ENCODE data around the gene TRIO.

DNA sequence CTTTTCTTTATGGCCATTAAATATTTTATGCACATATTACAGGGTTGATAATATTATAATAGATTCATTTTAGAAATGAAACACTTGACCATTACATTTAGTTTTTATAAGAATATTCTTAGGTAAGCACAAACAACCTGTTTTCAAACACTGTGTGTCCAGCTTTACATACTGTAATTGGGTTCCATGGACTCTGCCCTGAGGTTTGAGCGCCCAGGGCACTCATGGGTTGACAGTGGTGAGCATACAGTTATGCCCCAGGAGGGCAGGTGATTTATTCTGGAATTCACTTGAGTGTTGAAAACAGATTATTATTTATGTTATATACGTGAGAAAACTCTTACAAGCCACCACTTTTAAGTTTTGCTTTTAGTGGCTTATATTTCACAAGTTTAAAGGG lies 33.7 kb downstream of the TRIO start:
- TF ChIP-seq GATA2 (IDR thresholded peaks at IDR 0.05; ENCODE audit: insufficient read depth, insufficient read length, low read depth, low read length), result no peak
- TF ChIP-seq, protein P1, sequence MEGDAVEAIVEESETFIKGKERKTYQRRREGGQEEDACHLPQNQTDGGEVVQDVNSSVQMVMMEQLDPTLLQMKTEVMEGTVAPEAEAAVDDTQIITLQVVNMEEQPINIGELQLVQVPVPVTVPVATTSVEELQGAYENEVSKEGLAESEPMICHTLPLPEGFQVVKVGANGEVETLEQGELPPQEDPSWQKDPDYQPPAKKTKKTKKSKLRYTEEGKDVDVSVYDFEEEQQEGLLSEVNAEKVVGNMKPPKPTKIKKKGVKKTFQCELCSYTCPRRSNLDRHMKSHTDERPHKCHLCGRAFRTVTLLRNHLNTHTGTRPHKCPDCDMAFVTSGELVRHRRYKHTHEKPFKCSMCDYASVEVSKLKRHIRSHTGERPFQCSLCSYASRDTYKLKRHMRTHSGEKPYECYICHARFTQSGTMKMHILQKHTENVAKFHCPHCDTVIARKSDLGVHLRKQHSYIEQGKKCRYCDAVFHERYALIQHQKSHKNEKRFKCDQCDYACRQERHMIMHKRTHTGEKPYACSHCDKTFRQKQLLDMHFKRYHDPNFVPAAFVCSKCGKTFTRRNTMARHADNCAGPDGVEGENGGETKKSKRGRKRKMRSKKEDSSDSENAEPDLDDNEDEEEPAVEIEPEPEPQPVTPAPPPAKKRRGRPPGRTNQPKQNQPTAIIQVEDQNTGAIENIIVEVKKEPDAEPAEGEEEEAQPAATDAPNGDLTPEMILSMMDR (IDR thresholded peaks at IDR 0.05; ENCODE audit: extremely low read depth in 1 of 2, insufficient read depth in 1 of 2, low read depth in 1 of 2, low read length in 2 of 2), result no peak
- no peak for TF ChIP-seq POLR2AphosphoS5 (IDR thresholded peaks at IDR 0.05; ENCODE audit: insufficient read depth, low read depth, low read length)
